IPS-20b (cell line): ENCODE data around the gene CERT1.
"Not testable (repeated sequence)": the region's sequence is repeated elsewhere in the genome, so short reads cannot be mapped to it uniquely, and the experiment has no call there.

ENCODE experiments used
- H3K27ac ChIP-seq: one replicate; pipeline ENCODE4 v1.5.1; 2013; ENCODE audit warnings: low read length
- H3K27me3 ChIP-seq: 2 replicates; pipeline ENCODE4 v1.6.1; 2013; ENCODE audit warnings: mild to moderate bottlenecking, low read length, inconsistent platforms; ENCODE audit not compliant: insufficient read depth
- H3K36me3 ChIP-seq: 2 replicates; pipeline ENCODE4 v1.6.1; 2013; ENCODE audit warnings: low read depth, mild to moderate bottlenecking, inconsistent platforms, low read length, moderate library complexity; ENCODE audit not compliant: insufficient read depth
- H3K4me1 ChIP-seq: 2 replicates; pipeline ENCODE4 v1.6.1; 2013; ENCODE audit warnings: mild to moderate bottlenecking, control low read depth, inconsistent platforms, low read length, moderate library complexity; ENCODE audit not compliant: insufficient read depth
- H3K4me3 ChIP-seq: 2 replicates; pipeline ENCODE4 v1.5.1; 2013; ENCODE audit warnings: mild to moderate bottlenecking, low read length, inconsistent platforms
- H3K9ac ChIP-seq: 2 replicates; pipeline ENCODE4 v1.6.1; 2013; ENCODE audit warnings: low read depth, mild to moderate bottlenecking, inconsistent platforms, low read length, moderate library complexity
- H3K9me3 ChIP-seq: 2 replicates; pipeline ENCODE4 v1.6.1; 2013; ENCODE audit warnings: mild to moderate bottlenecking, low read depth, low read length, inconsistent platforms; ENCODE audit not compliant: insufficient read depth

CERT1 gene

DNA sequence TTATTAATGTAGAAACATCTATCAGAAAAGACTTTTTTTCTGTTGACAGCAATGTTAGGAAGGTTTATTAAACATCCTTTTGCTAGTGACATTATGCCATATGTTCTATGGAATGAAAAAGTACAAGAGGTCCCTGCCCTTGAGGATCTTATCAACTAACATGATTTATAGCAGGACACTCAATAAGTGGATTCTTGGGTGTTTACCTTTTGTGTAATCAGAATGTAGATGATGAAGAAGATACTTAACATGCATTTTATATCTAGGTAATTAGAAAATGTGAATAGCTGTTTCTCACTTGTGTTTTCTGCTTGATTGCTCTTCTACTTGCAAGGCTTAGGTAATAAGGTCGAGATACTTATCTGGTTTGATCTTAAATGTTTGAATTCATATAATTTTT is 169.5 kb downstream of the CERT1 start:
- Histone ChIP-seq H3K4me1 (peaks cover 15% of the 10 kb centered on the region), H3K27me3 (no peaks in the 10 kb centered on the region), H3K4me3 (no peak overlapping the region), H3K9ac (no peak overlapping the region), H3K9me3 (no peaks in the 10 kb centered on the region), H3K36me3 (peaks cover 69% of the 10 kb centered on the region), H3K27ac (no peak overlapping the region)

- Histone ChIP-seq H3K9me3 (no peaks in the 10 kb centered on the region), H3K27me3 (no peaks in the 10 kb centered on the region), H3K4me3 (peak overlapping the region; percentile 57; the same call in 1 of the 2 replicates), H3K27ac (no peak overlapping the region), H3K9ac (no peak overlapping the region), H3K36me3 (peaks cover 58% of the 10 kb centered on the region), H3K4me1 (peaks cover 15% of the 10 kb centered on the region)
Observed at GRCh38 chr5:75340714-75341478, 170.5 kb downstream of the CERT1 start.

DNA sequence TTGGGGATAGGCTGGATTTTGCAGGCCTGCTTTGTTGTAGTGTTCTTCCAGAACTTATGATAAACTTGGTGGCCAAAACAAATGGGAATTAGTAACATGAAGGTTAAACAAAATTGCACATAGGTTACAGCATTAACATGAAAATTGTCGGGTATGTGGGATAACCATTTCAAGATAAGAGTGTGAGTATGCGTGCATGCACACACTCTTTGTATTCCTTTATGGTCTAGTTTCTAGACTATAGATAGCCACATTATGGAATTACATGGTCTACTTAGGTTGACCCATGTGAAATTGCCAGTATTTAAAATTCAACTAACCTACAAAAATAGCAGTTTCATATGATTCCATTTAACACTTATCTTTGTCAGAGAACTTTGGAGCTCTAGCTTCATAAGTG is 173.0 kb downstream of the CERT1 start:
- peak overlapping the region; percentile 91 for H3K9ac ChIP-seq
- no peaks in the 10 kb centered on the region for H3K27me3 ChIP-seq
- H3K4me1 ChIP-seq, result peaks cover 15% of the 10 kb centered on the region
- no peaks in the 10 kb centered on the region for H3K9me3 ChIP-seq
- H3K36me3 ChIP-seq, result peaks cover 33% of the 10 kb centered on the region
- H3K27ac ChIP-seq, result no peak overlapping the region
- H3K4me3 ChIP-seq, result peak overlapping the region; percentile 86

DNA sequence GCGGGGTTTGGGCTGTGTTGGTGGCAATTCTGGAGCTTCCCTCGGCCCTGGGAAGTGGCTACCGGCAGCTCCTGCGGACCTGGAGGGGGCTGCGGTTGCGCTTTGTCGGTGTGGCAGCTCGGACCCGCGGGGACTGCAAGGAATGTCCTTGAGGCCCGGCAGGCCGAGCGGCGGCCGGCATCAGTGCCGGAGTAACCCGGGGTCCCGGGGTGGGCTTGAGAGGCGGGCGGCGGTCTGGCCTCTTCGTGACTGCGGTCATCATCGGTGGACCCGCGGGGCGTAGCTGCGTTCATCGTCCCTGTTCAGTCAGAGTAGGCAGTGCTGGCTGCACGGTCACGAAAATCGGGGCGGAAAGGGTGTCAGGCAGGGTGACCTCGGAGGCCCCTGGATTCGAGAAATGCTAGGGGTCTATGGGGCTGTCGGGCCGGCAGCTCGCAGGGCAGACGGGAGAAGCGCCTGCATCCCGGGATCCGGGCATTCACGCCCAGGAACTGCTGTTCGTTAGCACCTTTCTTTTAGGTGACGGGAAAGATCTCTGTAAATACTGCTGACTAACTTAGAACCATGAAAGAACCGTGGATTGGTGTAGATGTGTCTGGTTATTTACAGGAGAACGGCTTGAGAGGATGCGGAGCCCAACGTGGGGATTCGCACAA is 173.9 kb downstream of the CERT1 start:
- Histone ChIP-seq H3K36me3 (peaks cover 25% of the 10 kb centered on the region), H3K27me3 (no peaks in the 10 kb centered on the region), H3K4me1 (peaks cover 15% of the 10 kb centered on the region), H3K27ac (peak overlapping the region; percentile 4), H3K9me3 (no peaks in the 10 kb centered on the region), H3K9ac (peak overlapping the region; percentile 91), H3K4me3 (peak overlapping the region; percentile 86)

DNA sequence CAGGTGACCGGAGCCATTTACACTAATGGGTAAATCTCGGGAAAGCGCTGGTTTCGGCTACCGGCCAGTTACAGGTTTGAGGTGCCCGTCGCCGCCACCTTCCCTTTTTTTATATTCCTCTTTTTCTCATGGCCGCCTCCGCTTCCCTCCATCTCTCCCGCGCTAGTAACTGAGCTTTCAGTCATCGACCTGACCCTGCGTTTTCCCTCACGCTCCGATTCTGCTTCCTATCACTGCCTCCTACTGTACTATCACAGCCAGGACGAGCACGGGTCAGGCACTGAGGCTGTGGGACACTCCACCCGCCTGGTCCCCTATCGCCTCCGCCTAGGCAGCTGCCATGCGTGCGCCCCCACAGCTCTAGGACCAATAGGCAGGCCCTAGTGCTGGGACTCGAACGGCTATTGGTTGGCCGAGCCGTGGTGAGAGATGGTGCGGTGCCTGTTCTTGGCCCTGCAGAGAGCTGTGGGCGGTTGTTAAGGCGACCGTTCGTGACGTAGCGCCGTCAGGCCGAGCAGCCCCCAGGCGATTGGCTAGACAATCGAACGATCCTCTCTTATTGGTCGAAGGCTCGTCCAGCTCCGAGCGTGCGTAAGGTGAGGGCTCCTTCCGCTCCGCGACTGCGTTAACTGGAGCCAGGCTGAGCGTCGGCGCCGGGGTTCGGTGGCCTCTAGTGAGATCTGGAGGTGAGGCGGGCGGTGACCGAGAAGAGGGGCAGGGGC is 174.7 kb downstream of the CERT1 start, which contains the start of gene HMGCR:
Gene HMGCR, plus strand, starts transcription at position 606 of the 722 bp plus-strand sequence. CDS start 5,386 bp downstream, outside the sequence.
- H3K9ac ChIP-seq, result peak within 1 kb of the TSS; percentile 91
- peaks cover 18% of the 10 kb centered on the region for H3K36me3 ChIP-seq
- peak within 1 kb of the TSS; percentile 86 for H3K4me3 ChIP-seq
- no peaks in the 10 kb centered on the region for H3K9me3 ChIP-seq
- H3K27ac ChIP-seq, result peak within 1 kb of the TSS; percentile 32
- no peaks in the 10 kb centered on the region for H3K27me3 ChIP-seq
- H3K4me1 ChIP-seq, result peaks cover 12% of the 10 kb centered on the region; the same call in 1 of the 2 replicates

DNA sequence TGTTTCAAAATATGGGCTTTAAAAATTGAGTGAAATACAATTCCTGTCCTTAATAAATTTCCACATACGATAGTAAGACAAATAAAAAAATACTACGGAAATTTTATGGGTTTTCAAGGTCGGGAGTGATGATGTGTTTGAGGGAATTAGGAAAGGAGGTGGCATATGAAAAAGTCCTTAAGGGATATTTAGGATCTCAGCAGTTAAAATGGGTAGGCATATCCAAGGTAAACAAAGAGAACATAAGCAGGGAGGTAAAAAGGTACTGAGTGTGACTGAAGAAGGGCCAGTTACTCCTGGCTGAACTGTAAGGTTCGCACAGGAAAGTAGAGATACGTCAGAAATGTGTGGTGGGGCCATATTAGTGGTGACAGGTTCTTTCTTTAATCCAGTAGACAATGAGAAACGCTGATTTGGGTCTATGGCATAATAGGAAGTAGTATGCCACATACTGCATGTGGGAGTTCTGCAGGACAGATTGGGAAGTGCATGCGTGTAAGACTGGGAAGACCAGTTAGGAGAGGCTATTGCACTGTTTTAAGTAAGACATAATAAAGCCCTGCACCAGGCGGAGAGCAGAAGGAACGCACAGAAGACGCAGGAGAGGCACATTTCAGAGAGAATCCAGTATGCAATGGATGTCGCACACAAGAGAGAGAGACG is 175.3 kb downstream of the CERT1 start:
- peaks cover 12% of the 10 kb centered on the region; the same call in 1 of the 2 replicates for H3K4me1 ChIP-seq
- H3K27ac ChIP-seq, result peak overlapping the region; percentile 32
- H3K36me3 ChIP-seq, result peaks cover 13% of the 10 kb centered on the region
- peak overlapping the region; percentile 79 for H3K4me3 ChIP-seq
- H3K27me3 ChIP-seq, result no peaks in the 10 kb centered on the region
- H3K9ac ChIP-seq, result peak overlapping the region; percentile 88
- no peaks in the 10 kb centered on the region for H3K9me3 ChIP-seq

- Histone ChIP-seq H3K36me3 (peaks cover 8% of the 10 kb centered on the region), H3K9me3 (no peaks in the 10 kb centered on the region), H3K9ac (no peak overlapping the region), H3K27ac (no peak overlapping the region), H3K4me3 (no peak overlapping the region), H3K4me1 (peaks cover 12% of the 10 kb centered on the region; the same call in 1 of the 2 replicates), H3K27me3 (no peaks in the 10 kb centered on the region)
Observed at GRCh38 chr5:75335486-75335885, 175.9 kb downstream of the CERT1 start.

DNA sequence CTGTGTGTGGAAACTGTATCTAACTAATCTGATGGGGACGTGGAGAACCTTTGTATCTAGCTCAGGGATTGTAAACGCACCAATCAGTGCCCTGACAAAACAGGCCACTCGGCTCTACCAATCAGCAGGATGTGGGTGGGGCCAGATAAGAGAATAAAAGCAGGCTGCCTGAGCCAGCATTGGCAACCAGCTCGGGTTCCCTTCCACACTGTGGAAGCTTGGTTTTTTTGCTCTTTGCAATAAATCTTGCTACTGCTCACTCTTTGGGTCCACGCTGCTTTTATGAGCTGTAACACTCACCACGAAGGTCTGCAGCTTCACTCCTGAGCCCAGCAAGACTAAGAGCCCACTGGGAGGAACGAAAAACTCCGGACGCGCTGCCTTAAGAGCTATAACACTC is 177.0 kb downstream of the CERT1 start:
- H3K36me3 ChIP-seq, H3K27me3 ChIP-seq, H3K9ac ChIP-seq, H3K4me3 ChIP-seq, H3K27ac ChIP-seq, H3K4me1 ChIP-seq, H3K9me3 ChIP-seq: not testable (repeated sequence)

DNA sequence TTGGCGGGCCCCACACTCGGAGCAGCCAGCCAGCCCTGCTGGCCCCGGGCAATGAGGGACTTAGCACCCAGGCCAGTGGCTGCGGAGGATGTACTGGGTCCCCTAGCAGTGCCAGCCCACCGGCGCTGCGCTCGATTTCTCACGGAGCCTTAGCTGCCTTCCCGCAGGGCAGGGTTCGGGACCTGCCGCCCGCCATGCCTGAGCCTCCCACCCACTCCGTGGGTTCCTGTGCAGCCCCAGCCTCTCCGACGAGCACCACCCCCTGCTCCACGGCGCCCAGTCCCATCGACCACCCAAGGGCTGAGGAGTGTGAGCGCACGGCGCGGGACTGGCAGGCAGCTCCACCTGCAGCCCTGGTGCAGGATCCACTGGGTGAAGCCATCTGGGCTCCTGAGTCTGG is 177.7 kb downstream of the CERT1 start:
- not testable (repeated sequence) for H3K4me1 ChIP-seq, H3K36me3 ChIP-seq, H3K9me3 ChIP-seq, H3K4me3 ChIP-seq, H3K27me3 ChIP-seq, H3K27ac ChIP-seq, H3K9ac ChIP-seq

GRCh38 chr5:75331095-75332090 is 180.0 kb downstream of the CERT1 start:
- Histone ChIP-seq H3K27me3 (no peaks in the 10 kb centered on the region), H3K9me3 (no peaks in the 10 kb centered on the region), H3K4me3 (no peak overlapping the region), H3K27ac (no peak overlapping the region), H3K36me3 (no peaks in the 10 kb centered on the region), H3K4me1 (no peaks in the 10 kb centered on the region), H3K9ac (no peak overlapping the region)
